Spinal cord (tissue), 4 donors: ENCODE measurements around the gene LYPLA2. TPM values are rescaled to one million over a fixed set of nuclear protein-coding genes. Genes with fewer than 3 reads are reported as not detected.

Source experiments
- polyA plus RNA-seq, 2 donors: library from polyadenylated mRNA; unstranded; fragments of 120-200 nt; gene quantifications; one replicate each; pipeline ENCODE4 v1.2.1, GENCODE V29; 2013; ENCODE audit not compliant: insufficient read length in 2 of 2
- total RNA-seq, 2 donors: library from RNA; depleted of rRNA in 1 of 2; stranded (reverse); fragments of 120-200 nt in 1 of 2; fragments of >200 nt in 1 of 2; gene quantifications; one replicate each; pipeline versions ENCODE4 v1.2.3 to v1.2.4, GENCODE V29; 2013 to 2014

LYPLA2 gene
- total and polyA plus RNA-seq, 4 donors = 28.3 to 73.7 (median 61.8) TPM

Other genes starting within 250 kb of the LYPLA2 start
- 100 to 1,000 TPM; 120 to 356 TPM for gene ID3, start 231.6 kb upstream of the LYPLA2 start, total RNA-seq
- 100 to 1,000 TPM; 199 to 201 TPM for gene ID3, start 231.6 kb upstream of the LYPLA2 start, polyA plus RNA-seq
- 1,000 to 10,000 TPM in 1 of 2 donors, 100 to 1,000 TPM in 1; 655 to 1,704 TPM for gene RPL11, start 99.3 kb upstream of the LYPLA2 start, total RNA-seq
- 1,000 to 10,000 TPM; 1,269 to 1,302 TPM for gene RPL11, start 99.3 kb upstream of the LYPLA2 start, polyA plus RNA-seq
- gene ELOA, start 47.7 kb upstream of the LYPLA2 start, total RNA-seq = 10 to 100 TPM; 17.0 to 38.1 TPM
- gene ELOA, start 47.7 kb upstream of the LYPLA2 start, polyA plus RNA-seq = 10 to 100 TPM; 25.4 to 27.5 TPM
- 10 to 100 TPM; 86.3 to 97.0 TPM for gene PITHD1, start 12.7 kb upstream of the LYPLA2 start, total RNA-seq
- 100 to 1,000 TPM; 136 to 137 TPM for gene PITHD1, start 12.7 kb upstream of the LYPLA2 start, polyA plus RNA-seq
- 10 to 100 TPM; 12.6 to 24.6 TPM for gene GALE, start 9.6 kb downstream of the LYPLA2 start, total RNA-seq
- gene GALE, start 9.6 kb downstream of the LYPLA2 start, polyA plus RNA-seq = 10 to 100 TPM; 30.9 to 32.5 TPM
- 10 to 100 TPM; 20.7 to 45.2 TPM for gene HMGCL, start 34.3 kb downstream of the LYPLA2 start, total RNA-seq
- 10 to 100 TPM; 18.7 to 28.0 TPM for gene HMGCL, start 34.3 kb downstream of the LYPLA2 start, polyA plus RNA-seq
- gene FUCA1, start 77.1 kb downstream of the LYPLA2 start, total RNA-seq = 10 to 100 TPM; 32.9 to 39.1 TPM
- 10 to 100 TPM; 20.2 to 21.0 TPM for gene FUCA1, start 77.1 kb downstream of the LYPLA2 start, polyA plus RNA-seq
- gene CNR2, start 122.2 kb downstream of the LYPLA2 start, total RNA-seq = under 1 TPM; 0.06 to 0.10 TPM
- under 1 TPM; 0.05 to 0.08 TPM for gene CNR2, start 122.2 kb downstream of the LYPLA2 start, polyA plus RNA-seq
- gene PNRC2, start 168.7 kb downstream of the LYPLA2 start, total RNA-seq = 10 to 100 TPM; 87.1 to 96.1 TPM
- gene PNRC2, start 168.7 kb downstream of the LYPLA2 start, polyA plus RNA-seq = 100 to 1,000 TPM; 109 to 149 TPM
- 100 to 1,000 TPM in 1 of 2 donors, 10 to 100 TPM in 1; 99.0 to 109 TPM for gene SRSF10, start 189.2 kb downstream of the LYPLA2 start, total RNA-seq
- gene SRSF10, start 189.2 kb downstream of the LYPLA2 start, polyA plus RNA-seq = 100 to 1,000 TPM; 121 to 124 TPM